ENCODE data around the gene ALG3.

DNA sequence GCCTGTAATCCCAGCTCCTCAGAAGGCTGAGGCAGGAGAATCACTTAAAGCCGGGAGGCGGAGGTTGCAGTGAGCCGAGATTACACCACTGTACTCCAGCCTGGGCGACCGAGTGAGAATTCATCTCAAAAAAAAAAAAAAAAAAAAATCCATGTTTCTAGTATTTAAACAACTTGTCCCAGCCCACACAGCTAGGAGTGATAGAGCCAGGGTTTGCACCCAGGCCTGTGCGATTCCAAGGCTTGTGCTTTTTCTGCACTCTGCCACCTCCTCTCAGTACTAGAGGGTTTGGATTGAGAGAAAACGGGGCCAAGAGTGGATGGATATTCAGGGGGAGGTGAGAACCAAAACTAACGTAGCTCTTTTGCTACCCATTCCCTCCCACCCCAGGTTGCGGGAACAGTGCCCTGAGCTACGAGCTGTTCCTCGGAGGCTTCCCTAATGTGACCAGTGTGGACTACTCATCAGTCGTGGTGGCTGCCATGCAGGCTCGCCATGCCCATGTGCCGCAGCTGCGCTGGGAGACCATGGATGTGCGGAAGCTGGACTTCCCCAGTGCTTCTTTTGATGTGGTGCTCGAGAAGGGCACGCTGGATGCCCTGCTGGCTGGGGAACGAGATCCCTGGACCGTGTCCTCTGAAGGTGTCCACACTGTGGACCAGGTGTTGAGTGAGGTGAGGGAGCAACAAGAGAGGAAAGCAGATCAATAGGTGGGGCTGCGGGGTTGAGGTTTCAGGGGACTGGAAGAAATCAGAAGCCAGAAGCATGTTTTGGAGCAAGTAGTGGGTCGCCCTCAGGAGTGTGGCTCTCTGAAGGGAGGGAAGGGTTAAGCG lies 8.5 kb upstream of the ALG3 start:
- TF ChIP-seq CTCF (conservative IDR thresholded peaks at IDR 0.05; ENCODE audit: low read length) (no peak), EZH2phosphoT487 (IDR thresholded peaks at IDR 0.05; ENCODE audit: borderline replicate concordance, low read depth, low read length) (no peak)

Data from OCI-LY7 (cell line).